Activated CD4-positive, alpha-beta T cell treated with anti-CD3 and anti-CD28 coated beads, Interleukin-10, Interleukin-2, amounts not matched to agents 100 ng/mL and 50 ng/mL, durations not matched to agents 16 hours and 8 hours (primary cell): ENCODE measurements around the gene FASLG.
"Not testable (repeated sequence)": the region's sequence is repeated elsewhere in the genome, so short reads cannot be mapped to it uniquely, and the experiment has no call there.

ENCODE experiments used
- DNase-seq: peaks from one replicate; pipeline ENCODE4 v3.0.0-alpha.2; 2020

The FASLG gene

GRCh38 chr1:172686143-172686542 lies 27.2 kb downstream of the FASLG start:
- no peak for DNase-seq

- not testable (repeated sequence) for DNase-seq
Measured at GRCh38 chr1:172688428-172689085, 29.7 kb downstream of the FASLG start.

- not testable (repeated sequence) for DNase-seq
Measured at GRCh38 chr1:172690925-172691324, 32.0 kb downstream of the FASLG start.

- DNase-seq, result peak; percentile 81
Measured at GRCh38 chr1:172697534-172698002, 38.7 kb downstream of the FASLG start.

GRCh38 chr1:172698224-172698623 lies 39.3 kb downstream of the FASLG start:
- peak; percentile 84 for DNase-seq

GRCh38 chr1:172699111-172699510 lies 40.2 kb downstream of the FASLG start:
- DNase-seq, result peak; percentile 93

GRCh38 chr1:172699695-172700227 lies 40.9 kb downstream of the FASLG start:
- DNase-seq, result peak; percentile 60

GRCh38 chr1:172700556-172700955 lies 41.7 kb downstream of the FASLG start:
- DNase-seq, result no peak

- peak; percentile 69 for DNase-seq
Measured at GRCh38 chr1:172704001-172704400, 45.1 kb downstream of the FASLG start.

- DNase-seq, result peak; percentile 52
Measured at GRCh38 chr1:172704420-172705210, 45.7 kb downstream of the FASLG start.

GRCh38 chr1:172708452-172708851 lies 49.5 kb downstream of the FASLG start:
- DNase-seq, result peak; percentile 79

- DNase-seq, result no peak
Measured at GRCh38 chr1:172711558-172711957, 52.7 kb downstream of the FASLG start.

GRCh38 chr1:172713466-172713865 lies 54.6 kb downstream of the FASLG start:
- DNase-seq, result no peak
